Measurements from ENCODE around the gene SNX14.
"Not testable (repeated sequence)": the region's sequence is repeated elsewhere in the genome, so short reads cannot be mapped to it uniquely, and the experiment has no call there.

Gene SNX14

DNA sequence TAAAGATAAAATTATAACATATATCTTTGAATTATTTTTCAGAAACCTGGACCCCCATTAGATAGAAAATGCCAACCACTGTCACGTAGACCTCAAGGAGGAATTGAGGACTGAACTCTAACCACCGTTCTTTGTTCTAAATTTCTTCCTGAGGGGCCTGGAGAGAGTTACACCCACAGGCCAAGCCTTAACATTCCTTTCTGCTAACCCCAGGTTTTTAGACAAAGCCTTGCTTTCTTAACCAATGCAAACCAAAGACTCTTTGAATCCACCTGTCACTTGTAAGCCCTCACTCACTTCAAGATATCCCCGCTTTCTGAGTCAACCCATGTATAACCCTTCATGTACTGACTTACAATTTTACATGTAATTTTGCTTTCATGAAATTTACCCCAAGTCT lies 41.0 kb downstream of the SNX14 start:
- Histone ChIP-seq H3K4me1 (ENCODE audit: insufficient read depth, low read length) (no peaks in the 10 kb centered on the region), H3K4me3 (ENCODE audit: low read depth in 1 of 2, low read length in 2 of 2) (no peak overlapping the region), H3K36me3 (ENCODE audit: insufficient read depth, low read length) (peaks cover 9% of the 10 kb centered on the region), H3K27ac (ENCODE audit: low read depth, low read length) (no peak overlapping the region), H3K9ac (ENCODE audit: low read length) (no peak overlapping the region), H3K9me3 (ENCODE audit: low read length) (no peaks in the 10 kb centered on the region), H3K27me3 (ENCODE audit: control insufficient read depth in 1 of 2, insufficient read depth in 2 of 2, low read length in 2 of 2) (no peaks in the 10 kb centered on the region)

GRCh38 chr6:85551264-85551663 lies 42.4 kb downstream of the SNX14 start:
- no peaks in the 10 kb centered on the region for H3K4me1 ChIP-seq (ENCODE audit: insufficient read depth, low read length)
- H3K36me3 ChIP-seq (ENCODE audit: insufficient read depth, low read length) = peaks cover 9% of the 10 kb centered on the region
- no peaks in the 10 kb centered on the region for H3K9me3 ChIP-seq (ENCODE audit: low read length)

GRCh38 chr6:85547719-85548118 lies 45.9 kb downstream of the SNX14 start:
- Histone ChIP-seq H3K27me3 (ENCODE audit: control insufficient read depth in 1 of 2, insufficient read depth in 2 of 2, low read length in 2 of 2) (no peaks in the 10 kb centered on the region), H3K27ac (ENCODE audit: low read depth, low read length) (no peak overlapping the region), H3K4me3 (ENCODE audit: low read depth in 1 of 2, low read length in 2 of 2) (no peak overlapping the region), H3K36me3 (ENCODE audit: insufficient read depth, low read length) (peaks cover 20% of the 10 kb centered on the region), H3K4me1 (ENCODE audit: insufficient read depth, low read length) (no peaks in the 10 kb centered on the region), H3K9me3 (ENCODE audit: low read length) (no peaks in the 10 kb centered on the region), H3K9ac (ENCODE audit: low read length) (no peak overlapping the region)

More at GRCh38 chr6:85551264-85551663, 42.4 kb downstream of the SNX14 start:
- Histone ChIP-seq H3K27me3 (ENCODE audit: control insufficient read depth in 1 of 2, insufficient read depth in 2 of 2, low read length in 2 of 2) (no peaks in the 10 kb centered on the region), H3K9ac (ENCODE audit: low read length) (no peak overlapping the region), H3K4me3 (ENCODE audit: low read depth in 1 of 2, low read length in 2 of 2) (no peak overlapping the region), H3K27ac (ENCODE audit: low read depth, low read length) (no peak overlapping the region)

- Histone ChIP-seq H3K36me3 (ENCODE audit: insufficient read depth, low read length) (peaks cover 20% of the 10 kb centered on the region), H3K9me3 (ENCODE audit: low read length) (no peaks in the 10 kb centered on the region), H3K4me1 (ENCODE audit: insufficient read depth, low read length) (no peaks in the 10 kb centered on the region)
Observed at GRCh38 chr6:85544776-85545175, 48.9 kb downstream of the SNX14 start.

GRCh38 chr6:85537055-85537494 lies 56.6 kb downstream of the SNX14 start:
- Histone ChIP-seq H3K36me3 (ENCODE audit: insufficient read depth, low read length) (peaks cover 10% of the 10 kb centered on the region), H3K9ac (ENCODE audit: low read length) (no peak overlapping the region), H3K27me3 (ENCODE audit: control insufficient read depth in 1 of 2, insufficient read depth in 2 of 2, low read length in 2 of 2) (no peaks in the 10 kb centered on the region), H3K9me3 (ENCODE audit: low read length) (no peaks in the 10 kb centered on the region), H3K4me1 (ENCODE audit: insufficient read depth, low read length) (no peaks in the 10 kb centered on the region), H3K4me3 (ENCODE audit: low read depth in 1 of 2, low read length in 2 of 2) (no peak overlapping the region), H3K27ac (ENCODE audit: low read depth, low read length) (no peak overlapping the region)

More at GRCh38 chr6:85544776-85545175, 48.9 kb downstream of the SNX14 start:
- H3K27ac ChIP-seq (ENCODE audit: low read depth, low read length) = no peak overlapping the region
- no peak overlapping the region for H3K4me3 ChIP-seq (ENCODE audit: low read depth in 1 of 2, low read length in 2 of 2)
- no peaks in the 10 kb centered on the region for H3K27me3 ChIP-seq (ENCODE audit: control insufficient read depth in 1 of 2, insufficient read depth in 2 of 2, low read length in 2 of 2)
- no peak overlapping the region for H3K9ac ChIP-seq (ENCODE audit: low read length)

DNA sequence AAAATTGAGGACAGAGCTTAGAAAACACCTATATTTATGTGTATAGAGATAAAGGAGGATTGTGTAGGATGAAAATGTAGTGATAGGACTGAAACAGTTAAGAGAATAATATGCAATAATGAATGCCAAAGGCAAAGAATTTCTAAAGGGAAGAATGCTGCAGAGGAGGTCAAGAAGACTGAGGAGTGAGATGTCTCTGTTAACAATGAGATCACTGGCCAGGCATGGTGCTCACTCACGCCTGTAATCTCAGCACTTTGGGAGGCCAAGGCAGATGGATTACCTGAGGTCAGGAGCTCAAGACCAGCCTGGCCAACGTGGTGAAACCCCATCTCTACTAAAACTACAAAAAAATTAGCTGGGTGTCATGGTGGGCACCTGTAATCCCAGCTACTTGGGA lies 69.4 kb downstream of the SNX14 start:
- not testable (repeated sequence) for H3K27ac ChIP-seq (ENCODE audit: low read depth, low read length); H3K9ac ChIP-seq (ENCODE audit: low read length); H3K4me3 ChIP-seq (ENCODE audit: low read depth in 1 of 2, low read length in 2 of 2); H3K9me3 ChIP-seq (ENCODE audit: low read length); H3K4me1 ChIP-seq (ENCODE audit: insufficient read depth, low read length); H3K27me3 ChIP-seq (ENCODE audit: control insufficient read depth in 1 of 2, insufficient read depth in 2 of 2, low read length in 2 of 2)
- H3K36me3 ChIP-seq (ENCODE audit: insufficient read depth, low read length) = peaks cover 26% of the 10 kb centered on the region

- no peaks in the 10 kb centered on the region for H3K4me1 ChIP-seq (ENCODE audit: insufficient read depth, low read length)
- H3K27ac ChIP-seq (ENCODE audit: low read depth, low read length) = no peak overlapping the region
- no peak overlapping the region for H3K9ac ChIP-seq (ENCODE audit: low read length)
- no peaks in the 10 kb centered on the region for H3K27me3 ChIP-seq (ENCODE audit: control insufficient read depth in 1 of 2, insufficient read depth in 2 of 2, low read length in 2 of 2)
- H3K36me3 ChIP-seq (ENCODE audit: insufficient read depth, low read length) = peaks cover 32% of the 10 kb centered on the region
- no peaks in the 10 kb centered on the region for H3K9me3 ChIP-seq (ENCODE audit: low read length)
- no peak overlapping the region for H3K4me3 ChIP-seq (ENCODE audit: low read depth in 1 of 2, low read length in 2 of 2)
Observed at GRCh38 chr6:85516168-85516567, 77.5 kb downstream of the SNX14 start.

DNA sequence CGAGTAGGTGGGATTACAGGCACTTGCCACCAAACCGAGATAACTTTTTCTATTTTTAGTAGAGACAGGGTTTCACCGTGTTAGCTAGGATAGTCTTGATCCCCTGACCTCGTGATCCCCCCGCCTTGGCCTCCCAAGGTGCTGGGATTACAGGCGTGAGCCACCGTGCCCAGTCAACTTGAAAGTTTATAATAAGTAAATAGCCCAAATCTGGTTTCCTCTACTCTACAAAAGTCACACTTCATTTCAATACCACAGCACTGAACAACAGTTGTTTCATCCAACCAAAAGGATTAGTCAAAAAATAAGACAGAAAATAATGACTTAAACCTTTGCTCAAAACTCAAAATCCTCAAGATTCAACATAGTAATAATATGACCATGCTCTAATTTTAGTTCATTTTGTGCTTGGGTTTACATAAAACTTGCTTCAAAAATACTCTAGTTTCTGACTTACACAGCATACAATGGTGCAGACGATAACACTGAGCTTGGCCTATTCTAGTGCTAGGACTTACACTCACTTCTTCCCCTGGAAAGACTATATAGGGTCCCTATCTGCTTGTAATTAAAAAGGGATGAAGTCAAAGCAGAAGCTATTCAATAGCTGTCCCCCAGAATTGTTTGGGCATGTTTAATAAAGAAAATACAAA lies 87.1 kb downstream of the SNX14 start:
- no peaks in the 10 kb centered on the region for H3K9me3 ChIP-seq (ENCODE audit: low read length)
- H3K27me3 ChIP-seq (ENCODE audit: control insufficient read depth in 1 of 2, insufficient read depth in 2 of 2, low read length in 2 of 2) = no peaks in the 10 kb centered on the region
- H3K9ac ChIP-seq (ENCODE audit: low read length) = no peak overlapping the region
- H3K36me3 ChIP-seq (ENCODE audit: insufficient read depth, low read length) = peaks cover 20% of the 10 kb centered on the region
- H3K4me3 ChIP-seq (ENCODE audit: low read depth in 1 of 2, low read length in 2 of 2) = no peak overlapping the region
- no peak overlapping the region for H3K27ac ChIP-seq (ENCODE audit: low read depth, low read length)
- H3K4me1 ChIP-seq (ENCODE audit: insufficient read depth, low read length) = no peaks in the 10 kb centered on the region

GRCh38 chr6:85498596-85499258 lies 94.9 kb downstream of the SNX14 start:
- H3K4me1 ChIP-seq (ENCODE audit: insufficient read depth, low read length) = no peaks in the 10 kb centered on the region
- H3K9me3 ChIP-seq (ENCODE audit: low read length) = no peaks in the 10 kb centered on the region
- no peaks in the 10 kb centered on the region for H3K36me3 ChIP-seq (ENCODE audit: insufficient read depth, low read length)
- no peak overlapping the region for H3K4me3 ChIP-seq (ENCODE audit: low read depth in 1 of 2, low read length in 2 of 2)
- no peak overlapping the region for H3K9ac ChIP-seq (ENCODE audit: low read length)
- H3K27me3 ChIP-seq (ENCODE audit: control insufficient read depth in 1 of 2, insufficient read depth in 2 of 2, low read length in 2 of 2) = no peaks in the 10 kb centered on the region
- H3K27ac ChIP-seq (ENCODE audit: low read depth, low read length) = no peak overlapping the region

GRCh38 chr6:85496856-85497255 lies 96.8 kb downstream of the SNX14 start:
- Histone ChIP-seq H3K9ac (ENCODE audit: low read length) (no peak overlapping the region), H3K4me1 (ENCODE audit: insufficient read depth, low read length) (no peaks in the 10 kb centered on the region), H3K9me3 (ENCODE audit: low read length) (no peaks in the 10 kb centered on the region), H3K36me3 (ENCODE audit: insufficient read depth, low read length) (no peaks in the 10 kb centered on the region), H3K4me3 (ENCODE audit: low read depth in 1 of 2, low read length in 2 of 2) (no peak overlapping the region), H3K27me3 (ENCODE audit: control insufficient read depth in 1 of 2, insufficient read depth in 2 of 2, low read length in 2 of 2) (no peaks in the 10 kb centered on the region), H3K27ac (ENCODE audit: low read depth, low read length) (no peak overlapping the region)

DNA sequence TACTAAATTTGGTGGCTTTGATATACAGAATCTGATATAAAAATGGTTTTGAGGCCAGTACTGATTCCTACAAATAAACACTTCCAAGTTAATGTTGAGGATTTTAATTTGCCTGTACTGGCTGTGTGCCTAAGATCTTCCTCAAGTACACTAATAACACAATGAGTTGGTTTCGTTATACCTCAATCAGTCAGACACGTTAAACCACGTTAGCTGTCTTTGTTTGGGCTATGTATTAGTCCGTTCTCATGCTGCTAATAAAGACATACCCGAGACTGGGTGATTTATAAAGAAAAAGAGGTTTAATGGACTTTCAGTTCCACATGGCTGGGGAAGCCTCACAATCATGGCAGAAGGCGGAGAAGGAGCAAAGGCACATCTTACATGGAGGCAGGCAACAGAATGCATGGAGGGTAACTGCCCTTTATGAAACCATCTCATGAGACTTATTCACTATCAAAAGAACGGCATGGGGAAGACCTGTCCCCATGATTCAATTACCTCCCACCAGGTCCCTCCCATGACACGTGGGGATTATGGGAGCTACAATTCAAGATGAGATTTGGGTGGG lies 97.6 kb downstream of the SNX14 start:
- H3K4me1 ChIP-seq (ENCODE audit: insufficient read depth, low read length) = no peaks in the 10 kb centered on the region
- H3K27ac ChIP-seq (ENCODE audit: low read depth, low read length) = no peak overlapping the region
- no peaks in the 10 kb centered on the region for H3K9me3 ChIP-seq (ENCODE audit: low read length)
- no peak overlapping the region for H3K9ac ChIP-seq (ENCODE audit: low read length)
- no peak overlapping the region for H3K4me3 ChIP-seq (ENCODE audit: low read depth in 1 of 2, low read length in 2 of 2)
- H3K27me3 ChIP-seq (ENCODE audit: control insufficient read depth in 1 of 2, insufficient read depth in 2 of 2, low read length in 2 of 2) = no peaks in the 10 kb centered on the region
- no peaks in the 10 kb centered on the region for H3K36me3 ChIP-seq (ENCODE audit: insufficient read depth, low read length)

Data from muscle layer of colon (tissue), 2 donors.